ENCODE measurements around the gene NFATC4.

Gene NFATC4

GRCh38 chr14:24399447-24399822 is 31.5 kb downstream of the NFATC4 start:
- H3K4me3 ChIP-seq (ENCODE audit: low read length), result no peak overlapping the region
- no peak for DNase-seq (ENCODE audit: low read depth, low spot score)

GRCh38 chr14:24399999-24400718 is 32.2 kb downstream of the NFATC4 start:
- no peak for DNase-seq (ENCODE audit: low read depth, low spot score)
- H3K4me3 ChIP-seq (ENCODE audit: low read length), result no peak overlapping the region

- no peak overlapping the region for H3K4me3 ChIP-seq (ENCODE audit: low read length)
- DNase-seq (ENCODE audit: low read depth, low spot score), result no peak
These were observed 34.1 kb downstream of the NFATC4 start for GRCh38 chr14:24401810-24402702.

DNA sequence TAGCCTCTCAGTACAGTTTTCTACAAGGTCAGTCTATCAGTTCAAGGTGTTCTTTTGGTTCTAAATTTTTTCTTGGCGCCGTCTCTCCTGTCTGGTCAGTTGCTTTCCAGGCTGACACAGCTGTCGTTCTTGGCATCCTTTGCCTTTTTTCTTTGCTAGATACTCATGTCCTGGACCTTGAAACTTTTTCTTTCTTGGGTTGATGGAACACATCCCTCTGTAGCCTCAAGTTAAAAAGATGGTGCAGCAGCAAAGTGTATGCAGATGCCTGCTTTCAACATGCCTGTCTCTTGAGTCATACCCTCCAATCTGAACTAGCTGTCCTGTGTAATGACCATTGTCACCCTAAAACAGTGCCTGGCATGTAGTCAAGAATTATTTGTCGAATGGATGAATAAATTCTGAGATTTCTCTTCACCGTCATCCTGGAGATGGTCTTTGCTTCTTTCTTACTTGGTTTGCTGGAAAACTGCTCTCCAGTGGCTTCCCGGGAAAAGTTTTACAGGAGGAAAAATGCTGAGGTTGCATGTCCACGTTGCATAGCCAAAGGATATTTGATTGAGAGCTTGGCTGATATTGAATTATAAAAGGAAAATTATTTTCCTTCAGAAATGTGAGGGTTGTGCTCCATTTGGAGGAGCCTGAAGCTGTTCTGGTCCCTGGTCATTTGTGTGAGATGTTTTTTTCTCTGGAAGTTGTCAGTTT is 35.5 kb downstream of the NFATC4 start:
- no peak for DNase-seq (ENCODE audit: low read depth, low spot score)

GRCh38 chr14:24404814-24405213 is 36.8 kb downstream of the NFATC4 start:
- no peak for DNase-seq (ENCODE audit: low read depth, low spot score)
- no peak overlapping the region for H3K4me3 ChIP-seq (ENCODE audit: low read length)

More for the DNA sequence above, 35.5 kb downstream of the NFATC4 start:
- H3K4me3 ChIP-seq (ENCODE audit: low read length), result no peak overlapping the region

GRCh38 chr14:24406416-24406815 is 38.4 kb downstream of the NFATC4 start:
- no peak overlapping the region for H3K4me3 ChIP-seq (ENCODE audit: low read length)
- DNase-seq (ENCODE audit: low read depth, low spot score), result no peak

GRCh38 chr14:24407608-24408325 is 39.8 kb downstream of the NFATC4 start:
- H3K4me3 ChIP-seq (ENCODE audit: low read length), result no peak overlapping the region
- DNase-seq (ENCODE audit: low read depth, low spot score), result no peak

DNA sequence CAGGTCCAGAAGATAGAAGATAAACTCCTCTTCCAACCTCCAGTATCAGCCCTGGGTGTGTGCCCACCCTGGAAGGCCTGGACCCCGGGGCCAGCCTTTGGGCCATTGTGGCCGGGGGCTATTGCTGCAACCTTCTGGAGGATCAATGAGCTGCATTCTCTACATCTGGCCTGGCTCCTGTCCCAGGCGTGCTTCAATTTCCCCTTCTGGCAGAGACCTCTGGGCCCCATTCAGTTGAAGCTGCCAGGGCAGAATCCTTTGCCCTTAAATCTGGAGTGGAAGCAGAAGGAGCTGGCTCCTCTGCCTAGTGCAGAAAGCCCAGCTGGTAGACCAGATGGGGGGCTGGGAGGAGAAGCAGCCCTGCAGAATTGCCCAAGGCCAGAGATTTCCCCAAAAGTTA is 40.8 kb downstream of the NFATC4 start:
- no peak for DNase-seq (ENCODE audit: low read depth, low spot score)
- H3K4me3 ChIP-seq (ENCODE audit: low read length), result no peak overlapping the region

DNA sequence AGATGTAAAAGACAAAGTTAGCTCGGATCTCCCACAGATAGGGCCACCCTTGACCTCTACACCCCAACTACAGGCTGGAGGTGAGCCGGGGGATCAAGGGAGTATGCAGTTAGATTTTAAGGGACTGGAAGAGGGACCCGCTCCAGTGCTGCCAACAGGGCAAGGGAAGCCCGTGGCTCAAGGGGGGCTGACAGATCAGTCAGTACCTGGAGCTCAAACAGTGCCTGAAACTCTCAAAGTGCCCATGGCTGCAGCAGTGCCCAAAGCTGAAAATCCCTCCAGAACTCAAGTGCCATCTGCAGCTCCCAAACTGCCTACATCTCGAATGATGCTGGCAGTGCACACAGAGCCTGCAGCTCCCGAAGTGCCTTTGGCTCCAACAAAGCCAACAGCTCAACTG is 41.2 kb downstream of the NFATC4 start:
- no peak for DNase-seq (ENCODE audit: low read depth, low spot score)
- H3K4me3 ChIP-seq (ENCODE audit: low read length), result no peak overlapping the region

DNA sequence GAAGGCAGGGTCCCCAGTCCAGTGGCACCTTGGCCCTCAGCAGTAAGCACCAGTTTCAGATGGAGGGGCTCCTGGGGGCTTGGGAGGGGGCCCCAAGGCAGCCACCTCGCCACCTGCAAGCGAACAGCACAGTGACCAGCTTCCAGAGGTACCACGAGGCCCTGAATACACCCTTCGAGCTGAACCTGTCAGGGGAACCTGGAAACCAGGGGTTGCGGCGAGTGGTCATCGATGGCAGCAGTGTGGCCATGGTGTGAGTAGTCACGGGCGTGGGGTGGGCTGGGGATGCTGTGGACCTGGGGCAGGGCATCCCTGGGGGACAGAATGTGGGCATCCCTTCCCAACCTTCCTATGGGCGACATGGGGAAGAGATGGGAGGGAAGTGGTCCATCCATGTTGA is 42.0 kb downstream of the NFATC4 start:
- H3K4me3 ChIP-seq (ENCODE audit: low read length), result no peak overlapping the region
- no peak for DNase-seq (ENCODE audit: low read depth, low spot score)

- H3K4me3 ChIP-seq (ENCODE audit: low read length), result no peak overlapping the region
- DNase-seq (ENCODE audit: low read depth, low spot score), result peak; percentile 51
These were observed 43.7 kb downstream of the NFATC4 start for GRCh38 chr14:24411443-24412389.

GRCh38 chr14:24414077-24414476 is 46.1 kb downstream of the NFATC4 start:
- no peak overlapping the region for H3K4me3 ChIP-seq (ENCODE audit: low read length)
- no peak for DNase-seq (ENCODE audit: low read depth, low spot score)

- no peak for DNase-seq (ENCODE audit: low read depth, low spot score)
- H3K4me3 ChIP-seq (ENCODE audit: low read length), result no peak overlapping the region
These were observed 46.9 kb downstream of the NFATC4 start for GRCh38 chr14:24414732-24415420.

GRCh38 chr14:24415421-24416253 is 47.7 kb downstream of the NFATC4 start:
- no peak overlapping the region for H3K4me3 ChIP-seq (ENCODE audit: low read length)
- no peak for DNase-seq (ENCODE audit: low read depth, low spot score)

DNA sequence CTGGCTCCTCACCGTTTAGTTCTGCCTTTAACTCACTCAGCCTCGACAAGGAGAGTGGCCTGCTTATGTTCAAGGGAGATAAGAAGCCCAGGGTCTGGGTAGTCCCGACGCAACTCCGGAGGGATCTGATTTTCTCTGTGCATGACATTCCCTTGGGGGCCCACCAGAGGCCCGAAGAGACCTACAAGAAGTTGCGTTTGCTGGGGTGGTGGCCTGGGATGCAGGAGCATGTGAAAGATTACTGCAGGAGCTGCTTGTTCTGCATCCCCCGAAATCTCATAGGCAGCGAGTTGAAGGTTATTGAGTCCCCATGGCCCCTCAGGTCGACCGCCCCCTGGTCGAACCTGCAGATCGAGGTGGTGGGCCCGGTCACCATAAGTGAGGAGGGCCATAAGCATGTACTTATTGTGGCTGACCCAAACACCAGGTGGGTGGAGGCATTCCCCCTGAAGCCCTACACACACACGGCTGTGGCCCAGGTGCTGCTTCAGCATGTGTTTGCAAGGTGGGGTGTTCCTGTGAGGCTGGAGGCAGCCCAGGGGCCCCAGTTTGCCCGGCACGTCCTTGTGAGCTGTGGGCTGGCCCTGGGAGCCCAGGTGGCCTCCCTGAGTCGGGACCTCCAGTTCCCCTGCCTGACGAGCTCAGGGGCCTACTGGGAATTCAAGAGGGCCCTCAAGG is 48.4 kb downstream of the NFATC4 start:
- no peak for DNase-seq (ENCODE audit: low read depth, low spot score)
- H3K4me3 ChIP-seq (ENCODE audit: low read length), result no peak overlapping the region

DNA sequence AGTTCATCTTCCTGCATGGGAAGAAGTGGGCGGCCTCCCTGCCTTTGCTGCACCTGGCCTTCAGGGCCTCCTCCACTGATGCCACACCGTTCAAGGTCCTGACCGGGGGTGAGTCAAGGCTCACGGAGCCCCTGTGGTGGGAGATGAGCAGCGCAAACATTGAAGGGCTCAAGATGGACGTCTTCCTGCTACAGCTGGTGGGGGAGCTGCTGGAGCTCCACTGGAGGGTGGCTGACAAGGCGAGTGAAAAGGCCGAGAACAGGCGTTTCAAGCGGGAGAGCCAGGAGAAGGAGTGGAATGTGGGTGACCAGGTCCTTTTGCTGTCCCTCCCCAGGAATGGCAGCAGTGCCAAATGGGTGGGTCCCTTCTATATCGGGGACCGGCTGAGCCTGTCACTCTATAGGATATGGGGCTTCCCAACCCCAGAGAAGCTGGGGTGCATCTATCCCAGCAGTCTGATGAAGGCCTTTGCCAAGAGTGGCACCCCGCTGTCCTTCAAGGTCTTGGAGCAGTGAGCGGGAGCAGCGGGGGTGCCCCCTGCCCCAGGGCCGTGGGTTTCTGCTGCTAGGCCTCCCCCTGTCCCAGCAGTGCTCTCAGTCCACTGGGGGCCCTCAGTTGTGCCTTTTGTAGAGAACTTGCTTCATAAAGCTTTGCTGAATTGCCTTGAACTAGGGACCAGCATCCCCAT is 49.1 kb downstream of the NFATC4 start:
- no peak overlapping the region for H3K4me3 ChIP-seq (ENCODE audit: low read length)
- no peak for DNase-seq (ENCODE audit: low read depth, low spot score)
